Left ventricle myocardium inferior (tissue), 1 donor: ENCODE data around the gene TC2N. TPM values are rescaled to one million over a fixed set of nuclear protein-coding genes. Genes with fewer than 3 reads are reported as not detected.
"Not testable (repeated sequence)": the region's sequence is repeated elsewhere in the genome, so short reads cannot be mapped to it uniquely, and the experiment has no call there.

Source experiments
- DNase-seq: peaks from one replicate; pipeline ENCODE4 v3.0.0-alpha.2; 2020
- H3K27ac ChIP-seq: fragments of 200-600 bp; replicated peaks from 2 replicates; pipeline ENCODE4 v1.8.0; 2021
- H3K27me3 ChIP-seq: fragments of 200-600 bp; 2 replicates; pipeline ENCODE4 v1.8.0; 2021; ENCODE audit warnings: low read depth
- H3K36me3 ChIP-seq: fragments of 200-600 bp; 2 replicates; pipeline ENCODE4 v1.8.0; 2021
- H3K4me1 ChIP-seq: fragments of 200-600 bp; 2 replicates; pipeline ENCODE4 v1.8.0; 2021
- H3K4me3 ChIP-seq: fragments of 200-600 bp; 2 replicates; pipeline ENCODE4 v1.8.0; 2021; ENCODE audit warnings: mild to moderate bottlenecking, moderate library complexity
- H3K9me3 ChIP-seq: fragments of 200-600 bp; replicated peaks from 2 replicates; pipeline ENCODE4 v1.8.0; 2021
- CTCF ChIP-seq: fragments of 200-600 bp; IDR thresholded peaks from 2 replicates; pipeline ENCODE4 v1.8.0; 2021; ENCODE audit warnings: antibody characterized with exemption, mild to moderate bottlenecking, borderline replicate concordance
- intact Hi-C: fragments of 100-400 bp; cut with micrococcal nuclease; formaldehyde crosslinking; loops from one replicate; pipeline ENCODE4 v1.11.0; 2022
- total RNA-seq: library from RNA; stranded (reverse); fragmentation: NEBNext Ultra II Directional; extraction: Animal tissue kit (Norgen Biotek cat#: 25700); gene quantifications from one replicate; pipeline ENCODE4 v1.2.1, GENCODE V29; 2021
- donor health status: DM: no; HTN: yes; CAD: no; lungs with severe emphysema.

TC2N gene
- total RNA-seq, 1 donor from 2014 or later, result 4.1 TPM

- no peak for TF ChIP-seq CTCF
- H3K27ac ChIP-seq, result no peak overlapping the region
- H3K27me3 ChIP-seq, result peaks cover 19% of the 10 kb centered on the region
- H3K9me3 ChIP-seq, result no peaks in the 10 kb centered on the region
- no peaks in the 10 kb centered on the region for H3K36me3 ChIP-seq
- intact Hi-C loops, result no loop called here
- no peak overlapping the region for H3K4me3 ChIP-seq
- no peaks in the 10 kb centered on the region for H3K4me1 ChIP-seq
- DNase-seq, result no peak
These were observed 19.6 kb downstream of the TC2N start for GRCh38 chr14:91847693-91848092.

GRCh38 chr14:91845652-91846051, 21.7 kb downstream of the TC2N start:
- Histone ChIP-seq H3K27me3 (peaks cover 38% of the 10 kb centered on the region), H3K36me3 (no peaks in the 10 kb centered on the region), H3K9me3 (no peaks in the 10 kb centered on the region), H3K4me1 (no peaks in the 10 kb centered on the region), H3K27ac (no peak overlapping the region), H3K4me3 (no peak overlapping the region)
- TF ChIP-seq CTCF, result no peak
- intact Hi-C loops, result no loop called here
- DNase-seq, result no peak

- H3K4me1 ChIP-seq, intact Hi-C loops: not testable (repeated sequence)
These were observed 22.3 kb downstream of the TC2N start for GRCh38 chr14:91845056-91845455.

GRCh38 chr14:91844029-91844428, 23.3 kb downstream of the TC2N start:
- H3K9me3 ChIP-seq, result no peaks in the 10 kb centered on the region
- H3K27ac ChIP-seq, result no peak overlapping the region
- no peaks in the 10 kb centered on the region for H3K4me1 ChIP-seq
- H3K27me3 ChIP-seq, result peaks cover 53% of the 10 kb centered on the region
- no peaks in the 10 kb centered on the region for H3K36me3 ChIP-seq
- TF ChIP-seq CTCF, result no peak
- no peak overlapping the region for H3K4me3 ChIP-seq
- DNase-seq, result no peak
- intact Hi-C loops, result no loop called here

More at GRCh38 chr14:91845056-91845455, 22.3 kb downstream of the TC2N start:
- H3K27me3 ChIP-seq, result peaks cover 44% of the 10 kb centered on the region
- not testable (repeated sequence) for H3K27ac ChIP-seq, H3K9me3 ChIP-seq, DNase-seq, H3K4me3 ChIP-seq, H3K36me3 ChIP-seq

GRCh38 chr14:91843437-91843836, 23.9 kb downstream of the TC2N start:
- no peak overlapping the region for H3K4me3 ChIP-seq
- H3K27ac ChIP-seq, result no peak overlapping the region
- H3K4me1 ChIP-seq, result no peaks in the 10 kb centered on the region
- H3K36me3 ChIP-seq, result no peaks in the 10 kb centered on the region
- H3K9me3 ChIP-seq, result no peaks in the 10 kb centered on the region
- H3K27me3 ChIP-seq, result peaks cover 59% of the 10 kb centered on the region
- intact Hi-C loops, result no loop called here
- no peak for TF ChIP-seq CTCF
- DNase-seq, result no peak

GRCh38 chr14:91841065-91841464, 26.3 kb downstream of the TC2N start:
- Histone ChIP-seq H3K4me1 (peaks cover 12% of the 10 kb centered on the region), H3K36me3 (no peaks in the 10 kb centered on the region), H3K27ac (no peak overlapping the region), H3K9me3 (no peaks in the 10 kb centered on the region), H3K4me3 (no peak overlapping the region), H3K27me3 (peaks cover 78% of the 10 kb centered on the region)
- intact Hi-C loops, result no loop called here
- no peak for TF ChIP-seq CTCF
- DNase-seq, result no peak
